ENCODE results near the gene FAM240B. TPM values are rescaled to one million over a fixed set of nuclear protein-coding genes. Genes with fewer than 3 reads are reported as not detected.

FAM240B gene
- polyA plus RNA-seq, 1 donor from 2014 or later = not detected

GRCh38 chr9:38761339-38761738 lies 41.4 kb upstream of the FAM240B start:
- H3K27ac ChIP-seq (ENCODE audit: low read length) = no peak overlapping the region
- H3F3A ChIP-seq (ENCODE audit: insufficient read depth, low read length, poor library complexity, severe bottlenecking) = no peaks in the 10 kb centered on the region
- no peaks in the 10 kb centered on the region for H3K9me3 ChIP-seq (ENCODE audit: low read length)
- H3K79me2 ChIP-seq (replicated peaks; ENCODE audit: insufficient read depth, low read length) = no peaks in the 10 kb centered on the region
- no peaks in the 10 kb centered on the region for H3K9me2 ChIP-seq (ENCODE audit: insufficient read depth, low read length)
- no peaks in the 10 kb centered on the region for H3K36me3 ChIP-seq (ENCODE audit: insufficient read depth, low read length)
- H3K27me3 ChIP-seq (ENCODE audit: insufficient read depth, low read depth, low read length) = no peaks in the 10 kb centered on the region
- no peak overlapping the region for H3K4me3 ChIP-seq (ENCODE audit: low read length)
- no peak overlapping the region for H3K9ac ChIP-seq (ENCODE audit: low read length)
- no peak for TF ChIP-seq CTCF (IDR thresholded peaks at IDR 0.05; ENCODE audit: poor library complexity, severe bottlenecking)
- TF ChIP-seq MXI1 (conservative IDR thresholded peaks at IDR 0.05; ENCODE audit: poor library complexity, severe bottlenecking) = no peak
- no peak for TF ChIP-seq TAF1 (IDR thresholded peaks at IDR 0.05; ENCODE audit: low read depth)
- no peak for TF ChIP-seq POLR2AphosphoS5 (IDR thresholded peaks at IDR 0.05)
- TF ChIP-seq EP300 (conservative IDR thresholded peaks at IDR 0.05; ENCODE audit: poor library complexity, severe bottlenecking) = no peak
- TF ChIP-seq SMC3 (conservative IDR thresholded peaks at IDR 0.05; ENCODE audit: poor library complexity) = no peak
- TF ChIP-seq RAD21 (conservative IDR thresholded peaks at IDR 0.05) = no peak
- no peak for TF ChIP-seq EZH2 (IDR thresholded peaks at IDR 0.05; ENCODE audit: borderline replicate concordance, insufficient read depth, low read length, poor library complexity, severe bottlenecking)
- no peak for TF ChIP-seq REST (IDR thresholded peaks at IDR 0.05; ENCODE audit: borderline replicate concordance)
- H3K4me2 ChIP-seq (ENCODE audit: low read length) = no peak overlapping the region
- no peak overlapping the region for H2AFZ ChIP-seq (ENCODE audit: low read depth, low read length)
- no peaks in the 10 kb centered on the region for H4K20me1 ChIP-seq (ENCODE audit: insufficient read depth)

GRCh38 chr9:38756702-38757101 lies 36.8 kb upstream of the FAM240B start:
- TF ChIP-seq REST (IDR thresholded peaks at IDR 0.05; ENCODE audit: borderline replicate concordance) = no peak
- no peak for TF ChIP-seq SMC3 (conservative IDR thresholded peaks at IDR 0.05; ENCODE audit: poor library complexity)
- TF ChIP-seq TAF1 (IDR thresholded peaks at IDR 0.05; ENCODE audit: low read depth) = no peak
- no peak for TF ChIP-seq EZH2 (IDR thresholded peaks at IDR 0.05; ENCODE audit: borderline replicate concordance, insufficient read depth, low read length, poor library complexity, severe bottlenecking)
- TF ChIP-seq CTCF (IDR thresholded peaks at IDR 0.05; ENCODE audit: poor library complexity, severe bottlenecking) = no peak
- H2AFZ ChIP-seq (ENCODE audit: low read depth, low read length) = no peak overlapping the region
- no peak overlapping the region for H3K4me3 ChIP-seq (ENCODE audit: low read length)
- no peaks in the 10 kb centered on the region for H3K79me2 ChIP-seq (replicated peaks; ENCODE audit: insufficient read depth, low read length)
- H3K9ac ChIP-seq (ENCODE audit: low read length) = no peak overlapping the region
- H3K4me2 ChIP-seq (ENCODE audit: low read length) = no peak overlapping the region
- no peak overlapping the region for H3K27ac ChIP-seq (ENCODE audit: low read length)
- H3K27me3 ChIP-seq (ENCODE audit: insufficient read depth, low read depth, low read length) = no peaks in the 10 kb centered on the region
- no peaks in the 10 kb centered on the region for H4K20me1 ChIP-seq (ENCODE audit: insufficient read depth)
- no peaks in the 10 kb centered on the region for H3K9me2 ChIP-seq (ENCODE audit: insufficient read depth, low read length)
- no peaks in the 10 kb centered on the region for H3F3A ChIP-seq (ENCODE audit: insufficient read depth, low read length, poor library complexity, severe bottlenecking)
- H3K9me3 ChIP-seq (ENCODE audit: low read length) = no peaks in the 10 kb centered on the region
- H3K36me3 ChIP-seq (ENCODE audit: insufficient read depth, low read length) = no peaks in the 10 kb centered on the region

Data from neural cell (in vitro differentiated cells).